HG03565 (cell line): ENCODE results near the gene UBL4A.
"Not testable (repeated sequence)": the region's sequence is repeated elsewhere in the genome, so short reads cannot be mapped to it uniquely, and the experiment has no call there.

ENCODE experiments used
- ATAC-seq: cut with Tn5 transposase; IDR thresholded peaks from one replicate; pipeline ENCODE4 v1.9.1; 2021; ENCODE audit warnings: mild to moderate bottlenecking, moderate library complexity; ENCODE audit not compliant: unreplicated experiment

UBL4A gene

DNA sequence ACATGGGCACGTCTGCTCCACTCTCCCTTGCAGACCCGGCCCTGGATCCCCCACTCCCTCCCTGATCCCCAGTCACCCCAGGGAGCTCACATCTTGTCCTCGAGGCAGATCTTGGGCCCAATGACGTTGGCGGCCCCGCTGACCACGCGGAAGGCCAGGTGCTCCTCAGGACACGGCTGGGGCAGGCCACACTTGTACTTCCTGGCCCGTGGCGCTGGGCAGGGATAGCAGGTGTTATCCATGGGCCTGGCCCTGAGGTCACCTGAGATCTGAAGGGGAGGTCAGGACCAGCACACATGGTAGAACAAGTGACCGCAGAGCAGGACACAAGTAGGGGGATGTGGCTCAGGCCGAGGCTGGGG, 21.9 kb upstream of the UBL4A start:
- ATAC-seq: no peak

DNA sequence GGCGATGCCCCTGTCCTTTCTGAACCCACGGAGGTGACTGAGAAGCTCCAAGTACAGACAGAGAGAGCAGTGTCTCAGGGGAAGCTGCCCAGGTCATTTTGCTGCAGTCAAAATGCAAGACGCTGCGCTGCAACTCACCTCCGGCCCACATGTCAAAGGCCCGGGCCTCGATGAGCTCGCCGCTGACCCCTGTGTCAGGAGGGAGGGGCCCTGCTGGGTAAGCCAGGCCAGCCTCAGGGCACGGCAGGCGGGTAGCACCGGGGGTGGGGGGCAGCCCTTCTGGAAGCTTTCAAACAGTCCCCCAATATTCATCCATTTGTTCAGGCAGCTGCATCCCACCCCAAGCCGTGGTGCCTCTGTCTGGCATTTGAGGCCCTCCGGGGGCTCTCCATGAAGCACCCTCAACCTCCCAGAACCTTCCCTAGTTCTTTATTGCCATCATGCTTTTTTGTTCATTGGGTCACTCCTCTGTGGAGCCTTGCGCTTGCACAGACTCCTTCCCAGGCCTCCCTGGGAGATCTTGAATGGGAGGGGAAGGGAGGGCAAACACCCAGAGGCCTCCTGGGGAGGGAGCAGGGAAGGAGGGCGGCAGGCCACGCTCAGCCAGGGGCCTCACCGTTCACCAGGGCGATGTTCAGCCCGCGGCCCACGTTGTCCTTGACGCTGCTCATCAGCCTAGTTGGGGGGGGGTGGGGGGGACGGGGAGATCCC, 21.4 kb upstream of the UBL4A start:
- ATAC-seq: no peak

DNA sequence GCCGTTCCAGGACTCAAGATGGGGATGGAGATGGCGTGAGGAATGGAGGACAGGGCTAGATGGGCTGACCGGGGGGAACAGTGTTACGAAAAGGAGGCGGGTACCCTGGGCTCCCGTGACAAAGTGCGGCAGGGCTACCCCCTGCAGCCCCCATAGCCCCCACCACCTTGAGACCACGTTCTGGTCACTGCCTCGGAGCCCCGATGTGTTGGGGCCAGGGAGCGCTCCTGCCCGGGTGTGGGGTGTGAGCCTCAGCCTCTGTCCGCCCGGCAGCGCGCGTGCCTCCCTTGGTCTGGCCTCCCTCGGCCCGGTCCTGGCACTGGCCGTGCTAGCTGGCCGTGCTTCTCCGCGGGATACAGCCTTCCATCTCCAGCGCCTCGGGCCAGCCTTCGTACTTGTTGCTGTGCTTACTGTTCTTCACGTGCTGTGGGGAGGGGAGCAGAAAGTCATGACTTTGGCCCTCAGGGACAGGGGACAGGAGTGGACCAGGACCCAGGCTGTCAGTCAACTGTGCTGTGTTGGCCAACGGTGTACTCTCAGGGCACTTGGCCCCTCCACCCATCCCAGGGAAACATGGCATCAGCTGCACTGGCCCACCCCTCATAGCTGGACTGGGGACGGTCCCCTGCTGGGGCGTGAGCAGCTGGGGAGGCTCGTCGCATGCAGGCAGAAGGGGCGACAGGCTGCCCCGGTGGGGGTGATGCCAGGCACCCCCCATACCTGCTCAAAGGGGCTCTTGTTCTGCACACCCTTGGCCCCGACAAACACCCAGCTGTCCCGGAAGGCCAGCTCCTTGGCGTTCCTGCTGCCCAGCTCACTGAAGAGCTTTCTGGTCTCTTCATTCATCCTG, 20.3 kb upstream of the UBL4A start:
- ATAC-seq: no peak

DNA sequence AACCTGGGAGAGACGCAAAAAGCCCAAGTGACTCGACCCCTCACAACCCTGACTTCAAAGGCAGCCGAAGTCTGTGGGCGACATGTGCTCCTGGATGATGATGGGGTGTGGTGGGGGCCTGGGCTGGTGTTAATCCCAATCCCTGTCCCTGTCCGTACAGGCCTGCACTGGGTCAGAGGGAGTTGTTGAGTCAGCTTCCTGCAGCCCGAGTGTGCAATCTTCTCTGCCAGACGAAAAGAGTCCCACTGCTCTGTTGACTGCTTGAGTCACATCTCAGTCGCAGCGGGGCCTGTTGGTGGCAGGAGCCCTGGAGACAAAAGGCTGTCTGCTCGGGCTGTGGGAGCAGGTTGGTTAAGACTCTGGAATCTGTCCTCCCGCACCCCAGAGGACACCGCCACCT, 19.3 kb upstream of the UBL4A start:
- ATAC-seq: no peak

DNA sequence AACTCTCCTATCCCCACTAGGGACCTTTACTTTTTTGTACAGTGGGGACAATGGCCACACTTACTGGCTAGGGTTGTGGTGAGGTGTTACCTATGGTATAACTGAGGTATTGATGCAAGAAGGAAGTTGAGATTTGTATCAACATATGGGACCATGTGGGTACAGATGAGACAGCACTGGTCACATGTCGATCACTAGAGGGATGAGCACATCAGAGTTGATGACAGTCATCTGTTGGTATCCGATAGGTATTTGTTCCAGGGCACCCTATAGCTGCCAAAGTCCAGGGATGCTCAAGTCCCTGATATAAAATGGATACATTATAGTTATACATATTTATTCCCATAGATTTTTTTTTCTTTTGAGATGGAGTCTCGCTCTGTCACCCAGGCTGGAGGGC, 16.6 kb upstream of the UBL4A start:
- no peak for ATAC-seq

DNA sequence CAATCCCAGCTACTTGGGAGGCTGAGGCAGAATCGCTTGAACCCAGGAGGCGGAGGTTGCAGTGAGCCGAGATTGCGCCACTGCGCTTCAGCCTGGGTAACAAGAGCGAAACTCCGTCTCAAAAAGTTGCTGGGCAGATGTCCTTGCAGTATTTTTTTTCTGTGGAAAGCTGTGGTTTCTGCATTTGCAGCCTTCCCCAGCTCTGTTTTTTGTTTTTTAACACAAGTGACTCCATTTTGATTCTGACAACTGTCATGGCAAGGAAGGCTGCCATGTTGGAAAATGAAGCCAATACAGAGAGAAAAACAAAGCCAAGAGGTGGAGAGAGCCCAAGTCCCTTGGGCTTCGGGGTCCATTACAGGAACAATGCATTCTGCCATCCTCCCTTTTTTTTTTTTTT, 15.7 kb upstream of the UBL4A start:
- ATAC-seq: no peak

DNA sequence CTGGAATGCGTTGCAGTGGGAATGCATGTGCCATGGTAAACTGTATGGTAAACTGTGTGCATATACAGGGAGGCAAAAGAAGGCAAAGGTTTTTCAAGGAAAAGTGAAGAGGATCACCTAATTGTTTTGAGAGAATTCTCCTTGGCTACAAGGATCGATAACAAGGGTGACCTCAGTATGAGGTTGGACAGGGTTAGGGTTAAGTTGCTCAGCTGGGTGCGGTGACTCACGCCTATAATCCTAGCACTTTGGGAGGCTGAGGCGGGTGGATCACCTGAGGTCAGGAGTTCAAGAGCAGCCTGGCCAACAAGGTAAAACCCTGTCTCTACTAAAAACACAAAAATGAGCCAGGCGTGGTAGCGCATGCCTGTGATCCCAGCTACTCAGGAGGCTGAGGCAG, 15.0 kb upstream of the UBL4A start:
- not testable (repeated sequence) for ATAC-seq

DNA sequence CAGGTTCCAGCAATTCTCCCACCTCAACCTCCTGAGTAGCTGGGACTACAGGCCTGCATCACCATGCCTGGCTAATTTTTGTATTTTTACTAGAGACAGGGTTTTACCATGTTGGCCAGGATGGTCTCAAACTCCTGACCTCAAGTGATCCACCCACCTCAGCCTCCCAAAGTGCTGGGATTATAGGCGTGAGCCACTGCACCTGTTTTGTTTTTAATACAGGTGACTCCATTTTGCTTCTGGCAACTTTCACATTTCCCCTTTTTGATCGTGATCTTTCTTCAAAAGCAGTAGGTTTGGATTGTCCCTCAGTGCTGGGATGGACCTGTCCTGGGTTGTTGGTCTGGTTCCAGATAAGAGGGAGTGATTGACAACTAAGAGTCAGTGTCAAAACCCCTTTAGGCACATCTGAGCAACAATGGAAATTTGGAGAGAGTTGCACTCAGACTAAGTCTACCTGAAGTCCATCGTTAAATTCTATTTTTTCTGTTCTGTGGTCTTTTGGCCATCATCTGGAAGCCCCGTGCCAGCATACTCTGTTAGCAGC, 10.2 kb upstream of the UBL4A start:
- not testable (repeated sequence) for ATAC-seq

DNA sequence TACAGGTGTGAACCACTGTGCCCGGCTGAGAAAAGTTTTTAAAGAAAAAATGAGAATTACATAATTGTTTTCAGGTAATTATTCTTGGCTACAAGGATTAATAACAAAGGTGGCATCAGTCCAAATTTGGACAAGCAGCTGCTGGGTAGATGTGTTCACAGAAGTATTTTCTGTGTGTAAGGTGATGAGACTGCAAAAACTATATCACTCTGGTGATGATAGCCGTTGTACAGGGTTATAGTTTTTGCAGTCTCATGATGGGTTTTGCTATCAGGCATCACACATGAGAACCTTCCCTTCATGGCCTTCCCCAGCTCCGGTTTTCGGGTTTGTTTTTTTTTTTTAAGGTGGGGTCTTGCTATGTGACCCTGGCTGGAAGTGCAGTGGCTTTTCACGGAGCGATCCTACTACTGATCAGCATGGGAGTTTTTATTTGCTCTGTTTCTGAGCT, 9.1 kb upstream of the UBL4A start:
- ATAC-seq: no peak

DNA sequence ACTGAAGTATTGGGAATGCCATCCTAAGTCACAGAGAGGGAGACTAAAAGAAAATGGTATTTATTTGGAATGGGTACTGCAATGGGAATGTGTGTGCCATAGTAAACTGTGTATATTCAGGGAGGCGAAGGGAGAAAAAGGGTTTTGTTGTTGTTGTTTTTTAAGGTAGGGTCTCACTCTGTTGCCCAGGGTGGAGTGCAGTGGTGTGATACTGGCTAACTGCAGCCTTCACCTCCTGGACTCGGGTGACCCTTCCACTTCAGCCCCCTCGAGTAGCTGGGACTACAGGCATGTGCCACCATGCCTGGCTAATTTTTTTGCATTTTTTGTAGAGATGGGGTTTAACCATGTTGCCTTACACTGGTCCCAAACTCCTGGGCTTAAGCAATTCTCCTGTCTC, 8.3 kb upstream of the UBL4A start:
- ATAC-seq: no peak

DNA sequence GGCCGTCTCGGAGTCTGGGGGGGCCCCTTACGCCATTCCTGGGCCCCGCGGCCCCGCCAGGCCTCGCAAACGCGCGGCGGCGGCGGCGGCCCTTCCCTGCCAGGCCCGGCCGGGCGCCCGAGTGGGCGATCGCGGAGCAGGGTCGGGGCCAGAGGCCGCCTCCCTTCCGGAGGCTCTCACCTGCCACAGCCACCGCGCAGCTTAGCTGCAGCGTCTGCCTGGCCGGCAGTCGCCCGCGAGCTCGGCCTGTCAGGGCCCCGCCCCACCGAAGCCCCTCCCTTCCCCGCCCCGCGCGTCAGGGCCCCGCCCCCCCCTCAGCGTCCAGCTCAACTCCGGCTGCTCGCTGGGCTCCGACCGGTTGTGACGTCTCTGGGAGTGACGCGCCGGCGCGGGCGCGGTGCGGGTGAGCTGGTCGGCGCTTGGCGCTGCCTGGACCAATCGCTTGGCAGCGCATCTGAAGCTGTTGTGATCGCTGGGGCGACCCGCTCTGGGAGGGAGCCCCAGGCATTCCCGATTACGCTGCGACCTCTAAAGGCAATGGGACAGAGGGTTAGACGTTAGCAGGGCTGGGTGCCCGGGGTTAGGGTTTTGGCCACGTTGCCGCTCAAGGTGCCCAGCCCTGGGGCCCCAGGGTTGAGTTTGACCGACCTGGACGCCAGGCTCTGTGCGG, 4.1 kb upstream of the UBL4A start, which contains the start of gene SLC10A3:
Gene SLC10A3, minus strand, starts transcription at position 216 of the 670 bp plus-strand sequence. CDS start 1,689 bp downstream, outside the sequence.
- ATAC-seq: peak; percentile 75

DNA sequence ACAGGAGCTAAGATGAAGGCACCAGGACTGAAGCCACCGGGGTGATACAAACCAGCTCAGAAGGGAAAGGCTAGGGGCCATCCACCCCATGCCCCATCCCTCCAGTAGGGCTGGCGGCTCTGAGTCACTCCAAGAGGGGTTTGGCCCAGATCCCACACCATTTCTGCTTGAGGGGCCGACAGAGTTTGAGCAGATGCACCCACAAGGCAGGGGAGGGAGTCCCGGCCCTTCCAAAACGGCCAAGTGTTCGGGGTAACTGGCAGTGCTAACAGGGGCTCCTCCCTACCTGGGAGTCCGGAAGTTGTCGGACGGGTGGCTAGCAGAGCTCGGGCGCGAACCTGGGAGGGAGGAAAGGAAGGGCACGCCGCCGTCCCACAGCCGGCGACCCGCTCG, 3.6 kb upstream of the UBL4A start:
- peak; percentile 9 for ATAC-seq

DNA sequence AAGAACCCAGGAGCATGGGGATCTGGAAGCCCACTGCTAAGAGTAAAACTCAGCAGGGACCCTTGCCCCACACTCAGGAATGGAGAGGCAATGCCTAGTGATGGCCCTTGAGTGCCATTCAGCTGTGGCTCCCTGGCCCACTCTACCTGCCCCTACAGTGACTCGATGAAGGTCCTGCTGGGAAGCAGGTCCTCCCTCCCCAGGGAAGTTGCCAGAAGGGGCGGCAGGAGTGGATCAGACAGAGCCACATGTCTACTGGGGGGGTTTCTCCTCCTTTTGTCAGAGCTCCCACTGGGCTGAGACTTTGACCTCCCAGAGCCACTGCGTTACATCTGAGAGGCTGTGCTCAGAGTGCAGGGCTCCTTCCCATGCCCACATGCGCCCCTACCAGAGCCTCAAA, 2.8 kb upstream of the UBL4A start:
- ATAC-seq: no peak

DNA sequence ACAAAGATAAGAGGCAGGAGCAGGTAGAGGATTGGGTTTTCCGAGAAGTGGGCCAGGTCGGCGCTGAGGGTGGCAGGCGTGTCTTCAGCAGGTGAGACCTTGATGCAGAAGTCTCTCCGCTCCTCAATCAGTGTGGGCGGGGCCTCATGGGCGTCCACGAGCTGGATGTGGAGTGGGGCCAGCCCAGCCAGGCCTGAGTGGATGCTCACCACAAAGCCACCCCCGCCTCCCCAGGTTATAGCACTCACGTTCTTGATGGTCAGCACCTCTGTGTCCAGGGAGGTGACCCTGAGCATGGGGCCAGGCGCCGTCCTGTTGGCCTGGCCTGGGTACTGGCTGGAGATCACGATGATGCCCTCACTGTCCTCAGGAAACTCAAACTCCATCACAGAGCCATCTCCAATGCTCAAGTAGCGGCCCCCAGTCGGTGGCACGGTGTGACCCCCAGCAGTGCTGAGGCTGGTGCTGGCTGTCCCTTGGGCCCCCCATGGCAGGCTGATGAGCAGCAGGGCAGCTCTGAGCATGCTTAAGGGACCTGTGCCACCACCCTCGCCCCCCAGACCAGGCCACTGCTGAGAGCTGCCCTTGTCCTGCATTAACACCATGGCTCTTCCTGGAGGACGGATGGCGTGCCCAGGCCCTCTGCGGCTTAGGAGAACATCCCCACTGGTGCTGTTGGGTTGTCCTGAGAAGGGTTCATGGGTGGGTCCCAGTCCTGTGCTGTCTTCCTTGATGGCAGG, 2.1 kb upstream of the UBL4A start:
- ATAC-seq: no peak

DNA sequence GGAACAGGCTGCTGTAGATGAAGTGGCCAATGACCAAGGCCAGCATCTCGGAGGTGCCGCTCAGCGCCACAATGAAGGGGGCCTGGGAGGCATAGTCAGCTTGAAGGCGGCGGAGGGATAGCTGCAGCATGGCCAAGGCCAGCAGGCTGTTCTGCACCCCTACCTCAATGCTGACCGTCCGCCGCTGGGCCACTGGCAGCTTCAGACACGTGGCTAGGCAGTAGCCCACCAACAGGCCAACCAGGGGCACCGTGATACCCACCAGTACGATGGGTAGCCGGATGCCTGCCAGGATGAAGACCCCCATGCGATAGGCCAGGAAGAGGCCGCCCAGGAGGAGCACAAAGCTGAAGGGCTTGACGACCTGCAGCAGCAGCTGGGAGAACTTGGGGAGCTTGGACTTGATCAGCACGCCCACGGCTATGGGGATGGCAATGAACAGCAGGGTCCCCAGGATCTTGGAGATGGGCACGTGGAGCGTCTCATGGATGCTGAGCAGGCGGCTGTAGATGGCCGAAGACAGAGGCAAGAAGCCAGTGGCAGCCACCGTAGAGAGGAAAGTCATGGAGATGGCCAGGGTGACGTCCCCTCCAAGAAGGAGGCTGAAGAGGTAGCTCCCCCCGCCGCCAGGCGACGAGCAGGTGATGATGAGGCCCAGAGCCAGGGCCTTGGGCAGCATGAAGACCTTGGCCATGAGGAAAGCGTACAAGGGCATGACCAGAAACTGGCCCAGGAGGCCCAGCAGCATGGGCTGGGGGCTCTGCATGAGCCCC, 1.3 kb upstream of the UBL4A start:
- no peak for ATAC-seq

DNA sequence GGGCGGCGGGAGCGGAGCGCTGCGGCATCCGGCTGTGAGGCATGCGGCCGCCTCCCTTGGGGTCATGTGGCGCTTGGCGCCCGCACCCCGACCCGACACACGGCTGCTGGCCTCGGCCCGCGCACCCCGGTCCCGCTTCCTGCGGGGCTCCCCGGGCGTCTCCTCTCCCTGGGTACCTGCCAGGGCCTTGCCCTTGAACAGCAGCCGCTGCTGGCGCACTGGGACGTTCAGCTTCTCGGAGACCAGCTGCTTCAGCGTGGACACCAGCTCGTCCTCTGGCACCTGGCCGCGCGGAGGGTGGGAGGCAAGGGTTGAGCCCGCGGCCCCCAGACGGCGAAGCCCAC, 391 bp downstream of the UBL4A start:
- no peak for ATAC-seq

DNA sequence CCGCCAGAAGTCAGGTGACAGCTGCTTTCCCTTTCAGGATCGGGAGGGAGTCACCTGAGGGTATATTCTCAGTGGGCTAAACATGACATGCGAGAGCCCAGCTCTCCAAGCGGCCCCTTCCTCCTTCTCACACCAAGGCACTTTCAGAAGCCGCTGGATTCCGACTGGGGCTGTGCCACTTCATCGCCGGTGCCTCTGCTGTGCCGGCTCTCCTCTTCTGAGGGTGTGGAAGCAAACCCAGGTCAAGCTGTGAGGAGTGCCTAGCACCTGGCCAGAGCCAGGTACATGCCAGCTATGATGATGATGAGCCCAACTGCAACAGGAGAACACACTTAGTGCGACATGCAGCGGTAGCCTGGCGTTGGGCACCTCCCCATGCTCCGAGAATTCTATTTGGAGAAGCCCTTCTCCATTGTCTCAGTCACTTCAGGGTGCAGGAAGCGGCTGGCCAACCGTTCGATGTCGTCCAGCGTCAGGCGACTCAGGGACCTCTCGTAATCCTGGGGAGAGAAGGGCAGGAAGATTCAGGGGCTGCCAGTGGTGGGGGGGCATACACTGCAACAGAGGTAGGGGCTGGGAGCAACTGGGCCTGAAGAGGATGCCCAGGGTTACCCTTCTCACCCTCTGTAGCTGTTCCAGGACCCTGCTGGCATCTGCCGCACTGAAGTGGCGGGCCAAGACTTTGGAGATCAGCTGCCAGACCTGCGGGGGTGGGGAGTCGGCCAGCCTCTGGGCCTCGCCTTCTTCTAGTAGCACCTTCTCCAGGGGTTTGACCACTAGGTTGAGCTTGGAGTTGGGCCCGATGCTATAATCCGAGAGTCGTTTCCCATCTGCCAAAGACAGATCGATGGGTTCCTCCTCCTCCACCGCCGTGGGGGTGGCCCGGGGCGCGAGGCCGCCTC, 1.0 kb downstream of the UBL4A start:
- ATAC-seq: no peak

DNA sequence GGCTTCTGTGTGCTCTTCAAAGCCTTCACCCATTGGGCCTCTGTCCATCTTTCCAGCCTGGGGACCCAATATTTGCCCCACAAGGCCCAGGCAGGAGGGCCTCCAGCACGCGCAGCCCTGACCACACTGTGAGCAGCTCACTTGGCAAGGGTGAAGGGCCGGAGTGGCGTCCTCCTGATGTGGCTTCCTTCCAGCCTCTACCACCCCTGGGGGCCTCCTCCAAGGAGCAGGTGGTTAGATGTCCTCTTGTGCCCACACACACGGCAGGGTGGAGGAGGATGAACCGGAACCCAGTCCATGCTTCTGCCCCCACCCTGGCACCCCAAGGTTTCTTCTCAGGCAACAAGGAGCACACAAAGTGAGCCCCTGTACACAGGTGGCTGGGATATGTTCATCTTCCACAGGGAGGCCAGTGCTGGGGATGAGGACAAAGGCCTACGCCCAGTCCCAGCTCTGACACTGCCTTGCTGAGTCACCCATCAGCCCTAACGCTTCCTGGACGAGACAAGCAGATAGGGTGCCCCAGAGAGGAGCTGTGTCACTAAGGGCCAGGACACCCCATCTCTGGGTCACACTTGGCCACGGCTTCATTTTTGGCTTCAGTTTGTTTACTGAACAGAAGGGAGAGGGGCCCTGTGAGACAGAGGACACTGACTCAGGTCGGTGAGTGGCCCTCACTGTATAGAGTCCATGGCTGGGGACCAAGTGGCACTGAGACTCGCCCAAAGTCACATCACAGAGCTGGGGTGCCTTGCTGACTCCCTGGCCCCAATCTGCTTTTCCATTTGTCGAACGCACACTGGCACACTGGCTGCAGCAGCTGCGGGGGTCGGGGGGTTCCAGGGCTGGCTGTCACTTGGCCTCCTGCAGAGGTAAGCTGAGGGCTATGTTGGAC, 1.9 kb downstream of the UBL4A start:
- ATAC-seq: no peak
